Right renal pelvis (tissue), 4 donors: ENCODE measurements around the gene SYS1. TPM values are rescaled to one million over a fixed set of nuclear protein-coding genes. Genes with fewer than 3 reads are reported as not detected.
A peak's percentile ranks its signal among the peaks of the same experiment; 100 is the strongest.

Experiments
- DNase-seq, 4 donors: peaks; one replicate each; pipeline ENCODE4 v3.0.0-alpha.2; 2013; ENCODE audit warnings: low read depth in 4 of 4, low spot score in 3 of 4, missing footprints in 1 of 4
- polyA plus RNA-seq, 4 donors: library from polyadenylated mRNA; unstranded; fragments of 120-200 nt; gene quantifications; one replicate each; pipeline ENCODE4 v1.2.1, GENCODE V29; 2013; ENCODE audit not compliant: insufficient read length in 4 of 4

Gene SYS1
- polyA plus RNA-seq, 4 donors, result 35.4 to 38.0 (median 35.6) TPM

DNA sequence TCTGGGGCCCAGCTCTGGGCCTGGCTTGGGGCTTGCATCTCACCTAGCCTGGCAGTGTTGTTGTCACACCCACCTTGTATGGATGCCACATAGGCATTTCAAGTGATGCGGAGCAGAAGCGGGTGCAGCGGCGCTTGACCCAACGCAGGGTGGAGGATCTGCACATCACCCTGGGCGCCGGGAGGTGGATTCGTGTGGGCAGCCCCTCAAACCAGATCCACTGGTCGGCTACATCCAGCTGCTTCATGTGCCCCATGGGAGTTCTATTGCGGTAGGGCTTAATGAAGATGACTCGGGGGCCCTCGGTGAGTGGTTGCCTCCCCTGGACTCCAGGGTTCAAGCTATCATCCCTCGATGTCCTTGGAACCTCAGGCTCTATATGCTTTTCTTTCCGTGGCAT is 12.0 kb downstream of the SYS1 start:
- DNase-seq, result no peak

DNA sequence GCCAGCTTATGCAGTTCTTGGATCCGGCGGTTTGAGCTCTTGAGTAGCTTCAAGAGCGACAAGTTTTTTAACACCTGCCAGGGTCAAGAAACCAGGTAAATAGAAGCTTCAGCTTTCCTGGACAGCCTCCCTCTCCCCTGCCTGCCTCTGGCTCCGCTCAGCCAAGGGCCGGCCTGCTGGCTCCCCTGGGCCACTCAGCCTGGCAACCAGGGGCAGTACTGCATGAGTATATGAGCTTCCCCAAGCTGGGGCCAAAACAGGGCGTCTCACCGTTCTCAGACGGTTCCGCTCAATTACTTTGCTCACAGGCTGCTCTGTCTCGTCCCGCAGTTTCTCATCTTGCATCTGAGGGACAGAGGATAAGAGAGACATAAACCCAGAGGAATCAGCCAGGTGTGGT is 14.3 kb downstream of the SYS1 start:
- peak in 2 of 4 donors; percentile 34 to 36 for DNase-seq

DNA sequence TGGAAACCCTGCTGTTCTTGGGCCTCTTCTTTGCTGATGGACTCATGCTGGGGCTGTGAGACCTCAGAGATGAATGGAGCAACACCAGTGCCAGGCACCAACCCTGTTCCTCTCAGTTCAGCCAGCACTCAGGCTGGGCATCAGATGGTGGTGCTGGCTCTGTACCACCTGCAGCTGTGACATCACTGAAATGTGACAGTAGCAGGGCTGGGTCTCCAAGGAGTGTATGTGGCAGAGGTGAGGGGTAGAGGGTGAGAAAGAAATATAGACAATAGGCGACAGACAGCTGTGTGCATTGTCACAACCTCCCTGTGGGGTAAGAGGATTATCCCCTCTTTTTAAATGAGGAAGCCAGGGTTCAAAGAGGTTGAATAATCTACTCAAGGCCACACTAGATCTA is 15.2 kb downstream of the SYS1 start, which contains the start of gene TP53TG5:
TP53TG5 (minus strand) TSS at position 135 of the 400 bp plus-strand sequence; CDS start at position 46, 89 bp downstream.
- DNase-seq, result no peak

DNA sequence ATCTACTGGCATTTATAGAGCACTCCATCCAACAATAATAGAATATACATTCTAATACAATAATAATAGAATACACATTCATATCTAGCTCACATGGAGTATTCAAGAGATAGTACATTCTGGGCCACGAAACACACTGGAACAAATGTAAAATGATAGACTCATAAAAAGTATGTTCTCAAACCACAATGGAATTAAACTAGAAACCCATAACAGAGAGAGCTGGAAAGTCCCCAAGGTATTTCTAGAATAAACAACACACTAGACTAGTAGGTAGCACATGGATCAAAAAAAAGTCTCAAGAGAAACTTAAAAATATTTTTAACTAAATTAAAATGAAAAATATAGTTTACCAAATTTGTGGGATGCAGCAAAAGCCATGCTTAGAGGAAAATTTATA is 24.3 kb downstream of the SYS1 start:
- DNase-seq, result no peak

DNA sequence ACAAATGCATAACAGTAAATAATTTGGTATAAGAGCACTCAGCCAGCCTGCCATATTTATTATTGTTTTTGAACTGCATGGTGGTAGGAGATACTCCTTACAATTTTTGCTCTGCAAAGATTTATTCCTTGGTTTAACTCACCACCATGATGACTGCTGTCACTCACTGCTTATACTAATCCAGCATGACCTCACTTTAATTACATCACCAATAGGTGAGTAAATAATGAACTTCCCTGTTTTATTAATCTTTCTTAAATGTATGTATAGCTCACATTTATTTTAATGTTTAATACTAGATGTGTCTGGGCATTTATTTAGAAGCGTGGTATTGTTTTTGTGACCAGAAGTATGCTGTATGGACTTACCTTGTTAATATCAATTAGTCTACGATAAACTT is 28.0 kb downstream of the SYS1 start:
- DNase-seq, result no peak

DNA sequence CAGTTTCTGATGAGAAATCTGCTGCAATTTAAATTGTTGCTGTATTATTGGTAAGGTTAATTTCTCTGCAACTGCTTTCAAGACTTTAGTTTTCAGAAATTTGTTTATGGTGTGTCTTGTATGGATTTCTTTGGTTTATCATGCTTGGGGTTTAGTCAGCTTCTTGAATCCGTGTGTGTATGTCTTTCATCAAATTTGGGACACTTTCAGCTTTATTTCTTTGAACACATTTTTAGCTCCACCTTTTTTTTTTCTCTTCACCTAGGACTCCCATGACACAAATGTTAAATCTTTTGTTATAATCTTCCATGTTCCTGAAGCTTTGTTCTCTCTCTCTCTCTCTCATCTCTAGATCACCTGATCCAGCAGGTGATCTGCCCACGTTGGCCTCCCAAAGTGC is 28.6 kb downstream of the SYS1 start:
- no peak for DNase-seq

DNA sequence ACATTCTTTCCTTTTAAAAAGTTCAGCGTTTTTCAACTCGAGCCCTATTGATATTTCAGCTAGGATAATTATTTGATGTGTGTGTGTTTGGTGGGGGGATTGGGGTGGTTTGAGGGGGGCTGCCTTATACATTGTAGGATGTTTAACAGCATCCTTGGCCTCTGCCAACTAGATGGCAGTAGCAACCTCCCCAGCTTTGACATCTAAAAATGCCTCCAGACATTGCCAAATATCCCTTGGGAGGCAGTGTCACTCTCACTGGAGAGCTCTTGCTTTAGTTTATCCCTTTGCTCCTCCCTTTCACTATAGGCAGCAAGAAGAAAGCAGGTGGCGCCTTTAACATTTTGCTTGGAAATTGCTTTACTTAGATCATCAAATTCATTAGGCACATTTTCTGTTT is 29.8 kb downstream of the SYS1 start:
- DNase-seq, result no peak

DNA sequence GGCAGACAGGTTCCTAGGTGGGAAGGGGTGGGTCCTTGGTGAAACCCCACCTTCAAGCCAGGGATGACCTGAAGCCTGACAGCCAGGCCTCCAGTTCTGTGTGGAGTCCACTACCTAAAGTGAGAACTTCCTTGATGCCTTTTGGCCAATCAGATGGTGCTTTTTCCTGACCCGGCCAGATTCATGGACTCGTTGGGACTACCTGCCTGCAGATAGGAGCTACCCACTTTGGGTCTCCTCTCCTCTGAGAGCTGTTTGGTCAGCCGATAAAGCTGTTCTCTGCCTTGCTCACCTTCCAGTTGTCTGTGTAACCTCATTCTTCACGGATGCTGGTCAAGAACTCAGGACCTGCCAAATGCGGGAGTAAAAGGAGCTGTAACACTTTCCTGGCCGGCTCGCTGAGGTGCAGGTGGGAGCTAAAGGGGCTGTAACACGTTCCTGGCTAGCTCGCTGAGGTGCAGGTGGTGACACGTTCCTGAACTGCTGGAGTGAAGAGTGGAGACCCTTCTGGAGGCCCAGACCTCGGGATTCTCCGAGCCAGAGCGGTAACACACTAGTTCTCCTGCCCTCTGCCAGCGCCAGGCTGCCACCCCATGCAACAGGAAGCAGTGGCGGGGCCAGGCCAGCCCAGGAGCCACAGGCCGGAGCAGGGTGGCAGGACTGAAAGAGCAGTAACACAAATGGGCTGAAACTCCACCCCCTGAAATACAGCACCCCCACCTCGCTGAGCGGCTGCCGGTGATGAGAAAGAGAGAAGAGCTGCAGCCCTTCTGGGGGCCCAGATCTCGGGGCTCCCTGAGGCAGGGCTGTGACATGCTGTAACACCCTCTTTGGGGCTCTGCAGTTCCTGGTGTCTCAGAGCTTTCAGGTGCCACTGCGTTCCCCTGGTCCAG is 31.5 kb downstream of the SYS1 start:
- no peak for DNase-seq

DNA sequence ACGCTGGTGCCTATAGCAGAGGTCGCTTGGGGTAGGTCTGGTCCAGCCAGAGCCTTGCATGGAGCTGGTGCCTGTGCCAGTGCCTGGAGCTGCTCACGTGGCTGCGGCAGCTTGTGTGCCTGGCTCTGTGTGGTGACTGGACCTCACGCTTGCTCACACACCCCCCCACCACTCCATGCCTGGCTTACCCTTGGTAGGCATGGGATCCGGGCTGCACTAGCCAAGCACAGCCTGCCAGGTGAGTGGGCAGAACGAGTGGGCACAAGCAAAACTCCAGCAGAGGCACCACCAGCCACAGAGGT is 32.1 kb downstream of the SYS1 start:
- no peak for DNase-seq

DNA sequence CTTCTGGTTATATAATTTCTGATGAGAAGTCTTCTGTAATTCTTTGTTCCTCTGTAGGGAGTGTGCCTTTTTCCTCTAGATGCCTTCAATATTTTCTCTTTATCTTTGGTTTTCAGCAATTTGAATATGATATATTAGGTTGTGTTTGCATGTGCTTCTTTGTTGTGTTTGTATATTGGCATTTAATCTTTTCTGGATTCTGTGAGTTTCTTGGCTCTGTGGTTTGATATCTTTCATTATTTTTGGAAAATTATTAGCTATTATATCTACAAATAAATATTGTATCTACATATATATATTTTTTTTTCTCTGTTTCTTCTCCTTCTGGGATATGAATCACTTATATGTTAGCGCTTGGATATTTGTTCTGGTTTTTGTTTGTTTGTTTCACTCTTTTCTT is 36.1 kb downstream of the SYS1 start:
- DNase-seq, result no peak

DNA sequence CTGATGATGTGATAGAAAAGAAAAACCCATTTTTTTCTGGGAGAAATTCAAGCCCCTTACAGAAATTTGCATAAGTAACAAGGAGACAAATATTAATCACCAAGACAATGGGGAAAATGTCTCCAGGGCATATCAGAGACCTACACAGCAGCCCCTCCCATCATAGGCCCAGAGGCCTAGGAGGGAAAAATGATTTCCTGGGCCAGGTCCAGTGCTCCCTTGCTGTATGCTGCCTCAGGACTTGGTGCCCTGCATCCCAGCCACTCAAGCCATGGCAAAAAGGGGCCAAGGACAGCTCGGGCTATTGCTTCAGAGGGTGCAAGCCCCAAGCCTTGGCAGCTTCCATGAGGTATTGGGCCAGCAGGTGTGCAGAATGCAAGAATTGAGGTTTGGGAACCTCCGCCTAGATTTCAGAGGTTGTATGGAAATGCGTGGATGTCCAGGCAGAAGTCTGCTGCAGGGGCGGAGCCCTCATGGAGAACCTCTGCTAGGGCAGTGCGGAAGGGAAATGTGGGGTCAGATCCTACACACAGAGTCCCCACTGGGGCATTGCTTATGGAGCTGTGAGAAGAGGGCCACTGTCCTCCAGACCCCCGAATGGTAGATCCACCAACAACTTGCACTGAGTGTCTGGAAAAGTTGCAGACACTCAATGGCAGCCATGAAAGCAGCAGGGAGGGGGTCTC is 37.5 kb downstream of the SYS1 start:
- DNase-seq, result no peak

DNA sequence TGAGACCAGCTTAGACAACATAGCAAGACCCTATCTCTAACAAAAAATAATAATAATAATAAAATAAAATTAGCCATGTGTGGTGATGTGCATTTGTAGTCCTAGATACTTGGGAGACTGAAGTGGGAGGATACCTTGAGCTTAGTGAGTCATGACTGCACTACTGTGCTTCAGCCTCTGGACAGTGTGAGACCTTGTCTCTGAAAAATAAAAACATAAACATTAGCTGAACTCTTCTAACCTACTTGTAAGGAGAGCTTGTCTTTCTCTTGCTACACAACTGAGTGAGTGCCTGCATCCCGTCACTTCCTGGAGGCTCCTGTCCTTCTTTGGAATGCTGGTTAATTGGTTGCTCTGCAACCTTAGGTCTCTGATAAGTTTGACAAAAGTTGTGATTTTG is 40.0 kb downstream of the SYS1 start:
- DNase-seq, result no peak

DNA sequence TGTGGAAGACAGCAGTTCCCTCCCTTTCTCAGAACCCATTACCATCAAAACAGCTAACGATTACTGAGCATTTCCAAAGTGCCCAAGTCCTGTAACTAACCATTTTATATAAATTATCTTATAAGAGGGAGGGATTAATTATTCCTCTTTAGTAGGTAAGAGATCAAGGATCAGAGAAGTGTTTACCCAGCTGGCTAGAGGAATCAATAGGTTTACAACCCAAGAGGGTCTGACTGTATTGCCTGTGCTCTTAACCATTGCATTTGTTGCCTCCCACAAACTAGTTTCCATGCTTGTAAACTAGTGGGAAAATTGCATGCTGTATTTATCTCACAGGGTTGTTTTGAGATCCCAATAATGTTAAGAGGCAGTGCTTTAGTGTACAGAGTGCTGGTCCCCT is 41.5 kb downstream of the SYS1 start:
- DNase-seq, result no peak

DNA sequence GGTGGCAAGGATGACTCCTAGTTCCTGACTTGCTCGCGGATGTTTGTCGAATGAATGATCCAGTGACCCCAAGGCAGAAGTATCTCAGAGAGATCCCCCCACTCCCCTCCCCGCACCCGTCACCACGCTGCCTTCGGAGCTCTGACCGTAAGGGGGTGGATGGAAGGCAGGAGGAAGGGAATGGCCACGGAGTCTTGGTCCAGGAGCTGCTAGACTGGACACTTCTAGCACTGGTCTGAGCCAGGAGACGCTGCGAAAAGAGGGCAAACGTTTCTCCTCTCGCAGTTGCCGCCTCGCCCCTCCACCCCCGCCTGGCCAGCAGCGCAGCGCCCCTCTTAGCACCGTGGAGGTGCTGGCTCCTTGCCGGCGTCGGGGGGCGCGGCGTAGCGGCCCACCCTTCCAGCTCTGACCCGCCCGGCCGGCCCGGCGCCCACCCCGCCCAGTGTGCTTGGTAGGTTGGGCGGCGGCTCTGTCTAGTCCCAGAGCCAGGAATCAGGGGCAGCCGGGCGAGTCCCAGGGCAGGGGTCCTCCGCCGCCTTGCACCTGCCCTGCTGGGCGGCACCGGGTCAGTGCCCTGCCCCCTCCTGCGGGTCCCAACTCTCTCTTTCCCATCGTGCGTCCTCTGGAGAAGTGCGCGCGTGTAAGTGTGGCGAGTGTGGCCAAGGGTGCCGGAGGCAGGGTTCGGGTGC is 42.8 kb downstream of the SYS1 start:
- peak in 1 of 4 donors; percentile 10 for DNase-seq

DNA sequence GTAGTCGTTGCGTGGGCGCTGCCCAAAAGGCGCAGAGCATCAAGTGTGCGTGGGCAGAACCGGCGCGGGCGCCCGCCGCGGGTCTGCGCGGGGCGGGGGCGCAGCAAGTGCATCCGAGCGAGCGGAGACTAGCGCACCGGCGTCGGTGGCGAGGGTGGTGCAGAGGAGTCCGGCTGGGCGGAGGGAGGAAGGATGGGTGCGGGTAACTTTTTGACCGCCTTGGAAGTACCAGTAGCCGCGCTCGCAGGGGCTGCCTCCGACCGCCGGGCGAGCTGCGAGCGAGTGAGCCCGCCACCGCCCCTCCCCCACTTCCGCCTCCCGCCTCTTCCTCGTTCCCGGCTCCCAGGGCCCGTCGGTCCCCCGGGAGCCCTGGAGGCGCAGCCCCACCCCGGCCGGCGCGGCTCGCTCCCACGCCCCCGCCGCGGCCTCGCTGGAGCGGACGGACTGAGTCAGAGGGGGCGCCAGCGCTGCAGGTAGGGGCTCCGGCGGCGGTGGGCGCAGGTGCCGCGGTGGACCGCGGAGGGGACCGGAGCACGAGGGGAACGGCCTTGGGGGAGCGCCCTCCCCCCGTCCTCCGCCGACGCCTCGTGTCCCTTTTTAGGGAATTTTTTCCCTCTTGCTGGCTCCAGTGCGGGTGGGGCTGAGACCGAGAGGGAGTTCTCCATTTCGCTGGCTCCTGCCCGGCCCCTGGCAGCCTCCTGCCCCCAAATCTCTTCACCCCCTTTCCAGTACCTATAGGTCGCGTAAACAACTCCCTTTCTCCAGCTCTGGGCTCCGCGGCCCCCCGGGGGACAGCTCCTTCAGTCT is 43.5 kb downstream of the SYS1 start:
- DNase-seq, result peak in 2 of 4 donors; percentile 21 to 22

DNA sequence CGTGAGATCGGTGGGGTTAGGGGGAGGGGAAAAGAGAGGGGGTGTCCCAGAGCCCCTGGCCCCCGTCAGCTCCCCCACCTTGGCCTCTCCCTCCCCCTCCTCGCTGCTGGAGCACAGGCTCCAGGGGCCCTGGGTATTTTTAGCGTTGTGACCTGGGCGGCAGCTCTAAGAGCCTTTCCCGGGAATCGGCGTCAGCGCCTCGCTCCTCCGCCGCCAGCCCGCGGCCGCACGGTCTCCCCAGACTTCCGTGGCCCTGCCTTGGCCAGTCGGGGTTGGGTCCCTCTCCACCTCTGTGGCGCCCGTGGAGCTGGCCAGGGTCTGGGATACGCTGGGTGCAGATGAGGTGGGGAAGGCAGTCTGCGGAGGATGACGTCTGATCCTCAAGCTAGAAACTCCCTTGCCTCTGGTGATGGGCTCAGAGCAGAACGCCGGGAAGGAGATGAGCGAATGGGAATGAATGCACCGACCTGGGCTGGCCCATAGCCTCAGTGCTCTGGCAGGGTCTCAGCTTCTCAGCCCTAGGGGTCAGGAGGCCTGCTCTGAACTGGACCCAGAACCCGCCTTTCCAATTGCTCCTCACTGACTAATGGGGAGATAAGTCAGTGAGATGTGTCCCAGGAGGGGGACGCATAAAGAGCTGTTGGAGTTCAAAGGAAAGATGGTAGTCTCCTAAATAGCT is 44.2 kb downstream of the SYS1 start:
- DNase-seq, result peak in 1 of 4 donors; percentile 21

DNA sequence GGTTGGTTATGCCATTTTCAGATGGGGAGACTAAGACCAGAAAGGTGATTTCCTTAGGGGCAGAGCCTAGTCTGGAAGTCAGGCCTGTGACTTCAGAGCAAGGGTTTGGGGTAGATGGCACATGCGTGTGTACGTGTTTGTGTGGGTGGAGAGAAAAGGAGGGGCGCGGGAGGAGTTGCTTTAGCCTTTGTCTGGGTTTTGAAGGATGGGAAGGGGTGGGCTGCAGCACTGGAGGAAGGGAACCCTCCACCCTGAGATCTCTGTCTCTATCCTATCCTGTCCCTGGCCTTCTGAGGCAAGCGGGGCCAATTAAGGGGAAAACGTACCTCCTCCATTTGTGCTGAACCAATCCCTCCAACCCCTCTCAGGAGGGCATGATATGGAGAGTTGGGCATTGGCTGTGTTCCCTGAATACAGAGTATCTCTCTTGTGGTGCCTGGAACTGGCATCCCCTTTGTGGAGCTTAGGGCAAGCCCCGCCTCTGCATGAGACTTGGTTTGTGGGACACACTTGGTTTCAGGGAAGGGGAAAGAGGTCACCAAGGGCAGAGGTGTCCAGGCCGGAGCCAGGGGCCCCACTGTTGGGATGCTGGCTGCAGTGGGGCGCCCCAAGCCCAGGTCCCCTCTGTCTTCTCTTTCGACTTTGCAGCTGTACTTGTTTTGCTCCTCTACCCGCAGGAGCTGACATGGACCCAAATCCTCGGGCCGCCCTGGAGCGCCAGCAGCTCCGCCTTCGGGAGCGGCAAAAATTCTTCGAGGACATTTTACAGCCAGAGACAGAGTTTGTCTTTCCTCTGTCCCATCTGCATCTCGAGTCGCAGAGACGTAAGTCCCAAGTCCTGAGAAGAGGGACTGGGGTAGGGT is 45.1 kb downstream of the SYS1 start, which contains the start of gene DBNDD2:
DBNDD2 (plus strand) TSS at position 507 of the 863 bp plus-strand sequence; CDS start at position 686, 179 bp downstream.
- no peak for DNase-seq

DNA sequence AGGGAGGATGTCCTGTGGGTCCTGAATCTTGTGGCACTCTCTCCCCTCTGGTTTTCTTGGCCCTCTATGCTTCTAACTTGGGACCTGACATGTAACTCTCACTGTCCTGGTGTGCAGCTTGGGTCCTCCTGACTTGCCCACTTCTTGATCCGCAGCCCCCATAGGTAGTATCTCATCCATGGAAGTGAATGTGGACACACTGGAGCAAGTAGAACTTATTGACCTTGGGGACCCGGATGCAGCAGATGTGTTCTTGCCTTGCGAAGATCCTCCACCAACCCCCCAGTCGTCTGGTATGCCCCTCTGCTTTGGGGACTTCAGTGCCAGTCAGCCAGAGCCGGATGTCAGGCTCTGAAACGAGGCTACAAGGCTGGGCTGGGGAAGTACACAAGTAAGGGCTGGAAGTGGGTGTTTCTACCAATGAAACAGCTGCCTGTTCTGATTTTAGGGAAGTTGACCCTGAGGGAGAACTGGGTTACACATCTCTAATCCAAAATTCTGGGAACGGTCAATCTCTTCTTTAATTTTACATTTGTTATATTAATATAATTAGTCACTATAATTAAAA is 45.8 kb downstream of the SYS1 start:
- no peak for DNase-seq
